HepG2 (cell line): ENCODE results near the gene IPCEF1. TPM values are rescaled to one million over a fixed set of nuclear protein-coding genes. Genes with fewer than 3 reads are reported as not detected.

Experiments used
- ATAC-seq: fragments of 200-7000 bp; cut with Tn5 transposase; 3 replicates; pipeline ENCODE4 v1.9.1; 2020; ENCODE audit warnings: mild to moderate bottlenecking, moderate library complexity
- BruUV-seq: library from RNA; stranded (reverse); fragments of 400-500 nt; replicated peaks from 2 replicates; lab custom pipeline; 2021; lab: Mats Ljungman, UMichigan
- CTCF ChIA-PET: fragments of 300-600 bp; formaldehyde crosslinking; extraction: SDS; loops from one replicate; lab custom pipeline; 2021; ENCODE audit warnings: low total read pairs, inconsistent platforms, low intra/inter-chr PET ratio; lab: Yijun Ruan, JAX
- POLR2A ChIA-PET: fragments of 350-600 bp; sonication (Branson Sonifier 250); formaldehyde crosslinking; loops from one replicate; lab custom pipeline; 2020; ENCODE audit warnings: antibody characterized with exemption, inconsistent platforms; lab: Yijun Ruan, JAX
- DNase-seq: peaks from one replicate; pipeline ENCODE4 v3.0.0-alpha.2; 2015; ENCODE audit warnings: low spot score
- FAIRE-seq: peaks from 3 replicates; lab custom pipeline; 2011; peaks lifted over from hg19 to GRCh38; lab: Jason Lieb, UNC
- H2AFZ ChIP-seq: one replicate; pipeline ENCODE4 v1.6.1; 2011; ENCODE audit warnings: low read length, inconsistent platforms
- H3K27ac ChIP-seq: fragments of 300-600 bp; 3 replicates; pipeline ENCODE4 v1.8.0; 2011; ENCODE audit warnings: mixed run types, mild to moderate bottlenecking, mixed read lengths, low read length, inconsistent platforms; ENCODE audit not compliant: insufficient read depth; ENCODE audit errors: extremely low read length
- H3K27me3 ChIP-seq, 2 experiments: fragments of 200-600 bp in 1 of 2; 2 replicates in 1 of 2; 3 replicates in 1 of 2; pipeline versions ENCODE4 v1.6.0 to v1.8.0; 2011; ENCODE audit warnings: low read length in 2 of 2, mild to moderate bottlenecking in 2 of 2, moderate library complexity in 2 of 2, inconsistent platforms in 1 of 2; ENCODE audit not compliant: insufficient read depth in 2 of 2, control insufficient read depth in 1 of 2
- H3K36me3 ChIP-seq, 2 experiments: fragments of 200-600 bp in 1 of 2; replicated peaks in 1 of 2; 2 replicates in 1 of 2; 3 replicates in 1 of 2; pipeline versions ENCODE4 v1.5.1 to v1.8.0; 2011; ENCODE audit warnings: low read length in 2 of 2, inconsistent platforms in 1 of 2; ENCODE audit not compliant: insufficient read depth in 2 of 2, control insufficient read depth in 1 of 2
- H3K4me1 ChIP-seq: 2 replicates; pipeline ENCODE4 v1.5.1; 2012; ENCODE audit warnings: low read length, inconsistent platforms; ENCODE audit not compliant: insufficient read depth
- H3K4me2 ChIP-seq: 2 replicates; pipeline ENCODE4 v1.6.0; 2011; ENCODE audit warnings: low read depth, low read length, inconsistent platforms
- H3K4me3 ChIP-seq, 3 experiments: fragments of 200-600 bp in 1 of 3; sonication (generic), shearing (Covaris generic) in 1 of 3; replicated peaks in 1 of 3; 2 replicates each; pipeline ENCODE4 v1.5.1; 2011 to 2016; ENCODE audit warnings: low read length in 3 of 3, inconsistent platforms in 2 of 3, low read depth in 2 of 3, mild to moderate bottlenecking in 2 of 3, control low read depth in 1 of 3, mixed read lengths in 1 of 3; ENCODE audit not compliant: insufficient read depth in 1 of 3
- H3K79me2 ChIP-seq: one replicate; pipeline ENCODE4 v1.6.1; 2011; ENCODE audit warnings: low read length, inconsistent platforms; ENCODE audit not compliant: insufficient read depth
- H3K9ac ChIP-seq: 2 replicates; pipeline ENCODE4 v1.6.0; 2011; ENCODE audit warnings: mild to moderate bottlenecking, low read depth, low read length, inconsistent platforms; ENCODE audit not compliant: insufficient read depth
- H3K9me3 ChIP-seq: 2 replicates; pipeline ENCODE4 v1.5.1; 2012; ENCODE audit warnings: mild to moderate bottlenecking, low read length
- H4K20me1 ChIP-seq: 2 replicates; pipeline ENCODE4 v1.6.0; 2011; ENCODE audit warnings: inconsistent platforms, mild to moderate bottlenecking, low read length, moderate library complexity; ENCODE audit not compliant: insufficient read depth
- HNRNPK ChIP-seq: fragments of 200-400 bp; formaldehyde crosslinking; IDR thresholded peaks from 2 replicates; pipeline ENCODE4 v1.6.1; 2018; ENCODE audit warnings: low read length, low read depth, moderate library complexity, mild to moderate bottlenecking; ENCODE audit not compliant: poor library complexity, severe bottlenecking
- MED8 ChIP-seq: sonication (generic); formaldehyde crosslinking; IDR thresholded peaks from 2 replicates; pipeline ENCODE4 v1.8.1; 2023; ENCODE audit warnings: mild to moderate bottlenecking, missing genetic modification reagents; ENCODE audit not compliant: insufficient replicate concordance
- NCOR1 ChIP-seq: fragments of 200-600 bp; sonication (generic); IDR thresholded peaks from 2 replicates; pipeline ENCODE4 v1.7.0; 2017; ENCODE audit warnings: antibody characterized with exemption, low read length, borderline replicate concordance
- NONO ChIP-seq, 2 experiments: fragments of 450-650 bp in 1 of 2; sonication (generic) in 1 of 2; formaldehyde crosslinking in 1 of 2; IDR thresholded peaks in 1 of 2; conservative IDR thresholded peaks in 1 of 2; 2 replicates each; pipeline versions ENCODE4 v1.6.1 to v1.8.0; 2017 to 2022; ENCODE audit warnings: mild to moderate bottlenecking in 1 of 2, missing genetic modification reagents in 1 of 2, moderate library complexity in 1 of 2
- NPAS2 ChIP-seq: sonication (generic); formaldehyde crosslinking; IDR thresholded peaks from 2 replicates; pipeline ENCODE4 v1.8.0; 2022; ENCODE audit warnings: mild to moderate bottlenecking, missing genetic modification reagents, borderline replicate concordance
- SRF ChIP-seq: IDR thresholded peaks from 2 replicates; pipeline ENCODE4 v1.6.1; 2011; ENCODE audit warnings: mild to moderate bottlenecking, low read depth, low read length, moderate library complexity
- ZFYVE20 ChIP-seq: sonication (generic); formaldehyde crosslinking; IDR thresholded peaks from 2 replicates; pipeline ENCODE4 v1.8.0; 2023; ENCODE audit warnings: low read depth, mild to moderate bottlenecking, moderate library complexity, missing genetic modification reagents, borderline replicate concordance
- ZNF281 ChIP-seq: sonication (generic); formaldehyde crosslinking; IDR thresholded peaks from 2 replicates; pipeline ENCODE4 v1.4.0; 2020; ENCODE audit warnings: missing genetic modification reagents, borderline replicate concordance
- WGBS: methylation state at CpG from one replicate; pipeline ENCODE4 v1.1.6; 2017; ENCODE audit warnings: low lambda C conversion rate; 5-methylcytosine and 5-hydroxymethylcytosine counted together
- in situ Hi-C: cut with HindIII; loops from 2 replicates; pipeline ENCODE4 v1.10.0; 2017; ENCODE audit warnings: low pct_unique_long_range_greater_than_20kb; ENCODE audit not compliant: extremely low pct_ligation_motif_present
- intact Hi-C: fragments of 100-400 bp; cut with micrococcal nuclease; formaldehyde crosslinking; loops from one replicate; pipeline ENCODE4 v1.10.0; 2022; ENCODE audit not compliant: unreplicated experiment
- polyA plus RNA-seq, 8 experiments: library from polyadenylated mRNA; depleted of rRNA in 3 of 8; stranded (reverse) in 7 of 8; unstranded in 1 of 8; fragments of >200 nt; fragmentation: Illumina TruSeq in 4 of 8; extraction: Trizol in 4 of 8; gene quantifications; 2 replicates each; pipeline versions ENCODE4 v1.2.1 to v1.2.3, GENCODE V29; 2011 to 2016; ENCODE audit warnings: low read depth in 4 of 8, missing spikeins in 1 of 8, mixed read lengths in 1 of 8; ENCODE audit not compliant: insufficient read depth in 1 of 8
- total RNA-seq, 5 experiments: library from RNA; depleted of rRNA; stranded (reverse); fragments of >200 nt; fragmentation: Illumina TruSeq; extraction: Trizol; gene quantifications; 2 replicates each; pipeline ENCODE4 v1.2.3, GENCODE V29; 2016; ENCODE audit warnings: low read depth in 1 of 5

The IPCEF1 gene
- total and polyA plus RNA-seq, 2 of the 13 experiments (the other 11 are each of a cell fraction or from before 2014, with no cell fraction given), result 0.03 TPM; not detected in 1

GRCh38 chr6:154113392-154113791, 243.2 kb downstream of the IPCEF1 start:
- no TSS peak for BruUV-seq
- Histone ChIP-seq H3K27me3 (peaks cover 0 to 2% of the 10 kb centered on the region in 2 experiments; a peak in 1 of 5 replicates), H3K79me2 (no peaks in the 10 kb centered on the region), H3K4me2 (no peak overlapping the region), H4K20me1 (no peaks in the 10 kb centered on the region), H3K36me3 (no peaks in the 10 kb centered on the region), H2AFZ (no peak overlapping the region), H3K9me3 (no peaks in the 10 kb centered on the region), H3K27ac (no peak overlapping the region), H3K4me1 (no peaks in the 10 kb centered on the region), H3K9ac (no peak overlapping the region), H3K4me3 (no peak overlapping the region)
- ATAC-seq, result no peak
- FAIRE-seq, result no peak
- 6% methylated on average over 3 of the region's 3 CpGs for WGBS
- POLR2A ChIA-PET, result no interaction called here
- no peak for TF ChIP-seq ZNF281
- no peak for TF ChIP-seq NCOR1
- no peak for TF ChIP-seq ZFYVE20 (CRISPR knock-in tag)
- no peak for TF ChIP-seq SRF
- no peak for TF ChIP-seq NPAS2 (CRISPR knock-in tag)
- TF ChIP-seq HNRNPK, result no peak
- no peak for TF ChIP-seq NONO (IDR thresholded peaks at IDR 0.05)
- no peak for TF ChIP-seq NONO (CRISPR knock-in tag; conservative IDR thresholded peaks at IDR 0.05)
- no peak for TF ChIP-seq MED8 (CRISPR knock-in tag)
- DNase-seq, result no peak
- CTCF ChIA-PET, result no interaction called here
- intact Hi-C loops, result no loop called here
- in situ Hi-C loops, result no loop called here
